ENCODE measurements around the gene CCDC178.

GRCh38 chr18:32920796-32921787, 519.4 kb downstream of the CCDC178 start:
- TF ChIP-seq, protein P1, sequence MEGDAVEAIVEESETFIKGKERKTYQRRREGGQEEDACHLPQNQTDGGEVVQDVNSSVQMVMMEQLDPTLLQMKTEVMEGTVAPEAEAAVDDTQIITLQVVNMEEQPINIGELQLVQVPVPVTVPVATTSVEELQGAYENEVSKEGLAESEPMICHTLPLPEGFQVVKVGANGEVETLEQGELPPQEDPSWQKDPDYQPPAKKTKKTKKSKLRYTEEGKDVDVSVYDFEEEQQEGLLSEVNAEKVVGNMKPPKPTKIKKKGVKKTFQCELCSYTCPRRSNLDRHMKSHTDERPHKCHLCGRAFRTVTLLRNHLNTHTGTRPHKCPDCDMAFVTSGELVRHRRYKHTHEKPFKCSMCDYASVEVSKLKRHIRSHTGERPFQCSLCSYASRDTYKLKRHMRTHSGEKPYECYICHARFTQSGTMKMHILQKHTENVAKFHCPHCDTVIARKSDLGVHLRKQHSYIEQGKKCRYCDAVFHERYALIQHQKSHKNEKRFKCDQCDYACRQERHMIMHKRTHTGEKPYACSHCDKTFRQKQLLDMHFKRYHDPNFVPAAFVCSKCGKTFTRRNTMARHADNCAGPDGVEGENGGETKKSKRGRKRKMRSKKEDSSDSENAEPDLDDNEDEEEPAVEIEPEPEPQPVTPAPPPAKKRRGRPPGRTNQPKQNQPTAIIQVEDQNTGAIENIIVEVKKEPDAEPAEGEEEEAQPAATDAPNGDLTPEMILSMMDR (conservative IDR thresholded peaks at IDR 0.05): no peak
- TF ChIP-seq ZFX (IDR thresholded peaks at IDR 0.05): no peak
